ENCODE results near the gene CCL19.

The CCL19 gene

DNA sequence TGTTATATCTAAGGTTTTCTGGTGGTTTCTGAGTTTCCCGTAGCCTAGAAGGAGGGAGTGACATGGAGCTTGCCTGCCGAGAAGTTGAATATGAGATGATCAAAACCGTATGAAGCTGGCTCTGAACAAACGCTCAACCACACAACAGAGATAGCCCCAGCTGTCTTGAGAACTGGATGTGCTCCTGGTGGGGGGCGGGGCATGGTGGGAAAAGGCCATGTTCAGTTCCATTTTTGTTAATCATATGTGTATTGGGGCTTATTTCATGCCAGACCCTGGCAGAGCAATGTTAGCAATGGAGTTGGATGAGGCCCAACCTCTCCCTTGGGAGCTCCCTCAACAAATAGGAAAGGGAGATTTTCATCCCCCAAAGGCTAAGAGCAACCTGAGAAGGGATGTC, 4.8 kb downstream of the CCL19 start:
- Mint-ChIP-seq H3K4me3 (no peak overlapping the region), H3K9me3 (no peaks in the 10 kb centered on the region), H3K4me1 (ENCODE audit: low read depth) (no peaks in the 10 kb centered on the region), H3K27ac (no peak overlapping the region), H3K36me3 (ENCODE audit: low read depth) (no peaks in the 10 kb centered on the region), H3K27me3 (ENCODE audit: low read depth) (no peaks in the 10 kb centered on the region)
- no peak for DNase-seq (ENCODE audit: low spot score)

DNA sequence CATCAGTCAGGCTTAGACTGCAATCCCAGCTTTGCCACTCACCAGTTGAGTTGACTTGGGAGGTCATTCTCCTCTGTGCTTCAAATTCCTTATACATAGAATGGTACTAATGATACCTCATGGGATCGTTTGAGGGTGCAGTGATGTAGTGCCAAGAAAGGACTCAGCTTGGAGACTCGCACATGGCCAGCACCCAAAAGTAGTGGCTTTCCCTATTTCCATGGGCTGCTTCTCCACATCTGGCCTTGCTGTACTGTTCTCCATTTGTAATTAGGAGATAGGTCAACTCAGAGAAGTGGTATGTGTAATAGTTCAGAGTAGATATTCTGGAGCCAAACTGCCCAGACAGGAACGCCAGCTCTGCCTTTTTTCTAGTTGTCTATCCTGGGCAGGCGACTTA, 5.5 kb downstream of the CCL19 start:
- no peak for DNase-seq (ENCODE audit: low spot score)
- H3K4me1 Mint-ChIP-seq (ENCODE audit: low read depth): no peaks in the 10 kb centered on the region
- no peaks in the 10 kb centered on the region for H3K27me3 Mint-ChIP-seq (ENCODE audit: low read depth)
- H3K9me3 Mint-ChIP-seq: no peaks in the 10 kb centered on the region
- H3K36me3 Mint-ChIP-seq (ENCODE audit: low read depth): no peaks in the 10 kb centered on the region
- H3K27ac Mint-ChIP-seq: no peak overlapping the region
- H3K4me3 Mint-ChIP-seq: no peak overlapping the region

DNA sequence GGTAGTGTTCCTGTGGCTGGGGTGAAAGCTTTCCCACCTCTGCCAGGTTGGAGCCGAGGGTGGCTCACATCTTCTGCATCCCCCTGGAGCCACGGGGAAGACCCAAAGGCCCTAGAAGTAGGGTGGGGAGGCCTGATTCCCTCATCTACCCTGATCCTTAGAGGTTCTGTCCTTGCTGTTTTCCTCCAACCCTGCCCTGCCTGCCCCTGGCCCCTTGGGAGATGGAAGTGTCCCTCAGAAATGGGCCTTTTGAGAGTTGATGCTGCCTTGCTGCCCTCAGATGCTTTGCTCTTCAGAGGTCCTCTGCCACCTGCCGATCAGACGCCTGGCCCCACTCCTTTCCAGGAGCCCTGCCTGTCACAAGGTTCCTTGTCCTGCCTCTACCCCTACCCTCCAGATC, 6.3 kb downstream of the CCL19 start:
- Mint-ChIP-seq H3K4me1 (ENCODE audit: low read depth) (no peaks in the 10 kb centered on the region), H3K36me3 (ENCODE audit: low read depth) (no peaks in the 10 kb centered on the region), H3K27ac (no peak overlapping the region)

DNA sequence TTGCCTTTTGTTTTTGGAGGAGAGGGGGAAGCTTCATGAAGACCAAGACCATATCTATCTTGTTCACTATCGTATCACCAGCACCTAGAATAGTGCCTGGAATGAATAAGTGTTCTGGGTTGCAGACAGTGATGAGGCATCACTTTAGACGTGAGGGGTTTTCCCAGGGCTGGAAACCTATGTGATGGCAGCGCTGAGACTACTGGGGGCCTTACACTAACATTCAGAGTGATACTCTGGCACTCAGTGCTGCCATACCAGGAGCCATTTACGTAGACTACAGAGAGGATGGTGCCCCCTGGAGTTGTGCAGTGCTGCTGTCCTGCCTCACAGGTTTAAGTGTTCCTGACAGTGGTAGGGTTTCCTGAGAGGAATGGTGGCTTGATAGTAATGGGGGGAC, 6.9 kb downstream of the CCL19 start:
- DNase-seq (ENCODE audit: low spot score): no peak
- Mint-ChIP-seq H3K27ac (no peak overlapping the region), H3K4me3 (no peak overlapping the region), H3K36me3 (ENCODE audit: low read depth) (no peaks in the 10 kb centered on the region), H3K4me1 (ENCODE audit: low read depth) (no peaks in the 10 kb centered on the region), H3K27me3 (ENCODE audit: low read depth) (no peaks in the 10 kb centered on the region), H3K9me3 (no peaks in the 10 kb centered on the region)

More for the DNA sequence above, 6.3 kb downstream of the CCL19 start:
- H3K9me3 Mint-ChIP-seq: no peaks in the 10 kb centered on the region
- no peak for DNase-seq (ENCODE audit: low spot score)
- no peaks in the 10 kb centered on the region for H3K27me3 Mint-ChIP-seq (ENCODE audit: low read depth)
- H3K4me3 Mint-ChIP-seq: no peak overlapping the region

DNA sequence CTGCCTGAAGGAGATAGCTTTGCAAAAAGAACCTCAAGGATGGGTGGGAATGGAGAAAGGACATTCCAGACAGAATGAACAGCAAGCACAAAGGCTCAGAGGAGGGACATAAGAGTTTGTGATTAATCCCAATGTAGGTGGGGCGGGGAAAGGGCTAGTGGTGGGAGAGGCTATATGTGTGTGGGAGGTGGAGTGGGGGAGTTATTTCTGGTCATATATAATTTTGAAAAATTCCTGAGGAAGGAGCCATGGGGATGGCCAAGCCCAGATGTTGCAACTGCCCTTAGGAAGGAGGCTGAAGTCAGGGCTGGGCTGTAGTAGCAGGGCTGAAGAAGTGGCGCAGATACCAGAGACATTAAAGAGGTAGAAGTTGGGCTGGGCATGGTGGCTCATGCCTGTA, 15.2 kb downstream of the CCL19 start:
- Mint-ChIP-seq H3K36me3 (ENCODE audit: low read depth) (no peaks in the 10 kb centered on the region), H3K9me3 (no peaks in the 10 kb centered on the region), H3K27me3 (ENCODE audit: low read depth) (no peaks in the 10 kb centered on the region), H3K4me1 (ENCODE audit: low read depth) (no peaks in the 10 kb centered on the region), H3K4me3 (no peak overlapping the region), H3K27ac (no peak overlapping the region)
- DNase-seq (ENCODE audit: low spot score): no peak

DNA sequence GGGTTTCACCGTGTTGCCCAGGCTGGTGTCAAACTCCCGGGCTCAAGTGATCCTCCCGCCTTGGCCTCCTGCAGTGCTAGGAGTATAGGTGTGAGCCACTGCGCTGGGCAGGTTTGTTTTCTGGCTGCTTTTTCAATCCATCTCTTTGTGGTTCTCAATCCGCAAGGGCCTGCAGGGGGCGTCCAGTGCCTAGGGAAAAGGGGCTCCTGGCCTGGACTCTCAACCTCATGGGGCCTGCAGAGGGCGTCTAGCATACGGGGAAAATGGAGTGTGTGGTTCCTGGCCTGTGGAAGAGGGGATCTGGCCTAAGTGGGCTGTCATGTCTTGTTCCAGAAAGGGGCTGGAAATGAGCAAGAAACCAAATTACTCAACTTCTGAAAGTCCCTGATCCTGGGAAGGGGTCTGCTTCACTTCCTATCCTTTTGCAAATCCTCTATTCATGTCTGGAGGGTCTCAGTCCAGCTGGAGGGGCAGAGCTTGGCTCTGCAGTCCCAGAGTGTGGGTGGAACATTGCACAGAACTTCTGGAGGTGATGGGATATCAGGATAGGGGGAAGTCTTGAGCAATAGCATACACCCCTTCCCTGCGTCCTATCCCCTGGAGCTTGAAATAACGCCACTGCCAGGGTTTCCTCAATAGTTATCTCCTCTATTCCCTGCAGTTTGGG, 15.9 kb downstream of the CCL19 start:
- no peaks in the 10 kb centered on the region for H3K27me3 Mint-ChIP-seq (ENCODE audit: low read depth)
- H3K27ac Mint-ChIP-seq: no peak overlapping the region
- peak; percentile 24 for DNase-seq (ENCODE audit: low spot score)
- no peaks in the 10 kb centered on the region for H3K4me1 Mint-ChIP-seq (ENCODE audit: low read depth)
- H3K9me3 Mint-ChIP-seq: no peaks in the 10 kb centered on the region
- no peak overlapping the region for H3K4me3 Mint-ChIP-seq
- peaks cover 3% of the 10 kb centered on the region for H3K36me3 Mint-ChIP-seq (ENCODE audit: low read depth)

DNA sequence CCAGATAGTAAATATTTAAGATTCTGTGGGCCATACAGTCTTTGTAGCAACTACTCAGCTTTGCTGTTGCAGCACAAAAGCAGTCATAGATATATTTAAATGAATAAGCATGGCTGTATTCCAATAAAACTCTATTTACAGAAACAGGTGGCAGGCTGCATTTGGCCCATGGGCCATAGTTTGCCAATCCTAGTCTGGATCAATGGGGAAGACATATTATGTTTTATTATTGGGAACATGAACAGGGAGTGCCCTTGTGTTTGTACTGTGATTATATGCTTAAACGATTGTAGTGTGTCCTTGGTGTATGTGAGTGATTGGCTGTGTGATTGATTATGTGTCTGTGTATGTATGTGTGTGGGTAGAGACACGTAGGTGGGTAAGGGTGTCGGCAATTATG, 16.6 kb downstream of the CCL19 start:
- DNase-seq (ENCODE audit: low spot score): no peak
- Mint-ChIP-seq H3K27me3 (ENCODE audit: low read depth) (no peaks in the 10 kb centered on the region), H3K27ac (no peak overlapping the region), H3K36me3 (ENCODE audit: low read depth) (peaks cover 6% of the 10 kb centered on the region), H3K4me3 (no peak overlapping the region), H3K9me3 (peaks cover under 1% of the 10 kb centered on the region), H3K4me1 (ENCODE audit: low read depth) (no peaks in the 10 kb centered on the region)

DNA sequence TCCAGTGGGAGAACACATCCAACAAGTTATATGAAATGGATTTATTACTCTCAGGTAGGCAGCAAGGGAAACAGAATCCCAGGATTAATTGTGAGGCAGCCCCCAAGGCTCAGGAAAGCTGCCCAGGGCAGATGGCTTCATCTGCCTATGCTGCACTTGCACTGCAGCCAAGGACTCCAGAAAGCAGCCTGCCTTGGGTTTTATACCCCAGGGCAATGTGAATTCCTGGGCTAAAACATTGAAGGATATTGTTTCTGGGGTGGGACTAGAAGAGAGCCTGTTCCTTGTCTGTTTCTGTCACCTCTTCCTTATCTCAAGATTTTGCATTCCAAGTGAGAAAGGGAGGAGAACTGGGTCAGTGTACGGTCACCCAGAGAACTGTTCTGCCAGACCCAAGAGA, 19.8 kb downstream of the CCL19 start:
- Mint-ChIP-seq H3K9me3 (peaks cover 5% of the 10 kb centered on the region), H3K27me3 (ENCODE audit: low read depth) (no peaks in the 10 kb centered on the region)

DNA sequence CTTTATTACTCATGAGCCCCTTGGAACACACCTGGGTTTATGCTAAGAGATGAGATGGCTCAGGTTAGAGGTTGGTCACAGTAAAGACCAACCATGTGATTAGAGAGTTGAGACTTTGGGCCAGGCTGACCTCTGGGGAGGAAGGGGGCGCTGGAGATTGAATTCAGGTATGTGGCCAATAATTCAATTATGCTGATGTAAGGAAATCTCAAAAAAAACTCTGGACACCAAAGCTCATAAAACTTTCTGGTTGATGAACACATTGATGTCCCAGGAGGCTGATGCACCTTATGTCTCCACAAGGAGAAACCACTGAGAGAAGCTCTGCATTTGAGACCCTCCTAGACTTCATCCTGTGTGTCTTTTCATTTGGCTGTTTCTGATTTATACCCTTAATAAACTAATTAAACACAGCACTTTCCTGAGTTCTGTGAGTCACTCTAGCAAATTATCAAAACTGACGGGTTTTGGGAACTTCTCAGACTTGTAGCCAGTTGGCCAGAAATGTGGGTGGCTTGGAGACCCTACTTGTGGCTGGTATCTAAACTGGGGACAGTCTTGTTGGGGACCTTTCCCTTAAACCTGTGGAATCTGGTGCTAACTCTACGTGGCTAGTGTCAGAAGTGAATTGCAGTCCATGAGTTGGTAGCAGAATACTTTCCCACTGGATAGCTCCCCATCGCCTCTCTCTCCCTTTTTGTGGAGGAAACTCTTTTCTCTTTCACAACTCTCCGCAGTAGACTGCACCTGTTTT, 21.1 kb downstream of the CCL19 start:
- no peak for DNase-seq (ENCODE audit: low spot score)
- H3K27ac Mint-ChIP-seq: no peak overlapping the region
- peaks cover 9% of the 10 kb centered on the region for H3K4me1 Mint-ChIP-seq (ENCODE audit: low read depth)
- H3K36me3 Mint-ChIP-seq (ENCODE audit: low read depth): peaks cover 24% of the 10 kb centered on the region
- H3K9me3 Mint-ChIP-seq: peaks cover 5% of the 10 kb centered on the region
- no peak overlapping the region for H3K4me3 Mint-ChIP-seq
- H3K27me3 Mint-ChIP-seq (ENCODE audit: low read depth): no peaks in the 10 kb centered on the region

More for the DNA sequence above, 19.8 kb downstream of the CCL19 start:
- peaks cover 22% of the 10 kb centered on the region for H3K36me3 Mint-ChIP-seq (ENCODE audit: low read depth)
- H3K27ac Mint-ChIP-seq: no peak overlapping the region
- DNase-seq (ENCODE audit: low spot score): no peak
- H3K4me1 Mint-ChIP-seq (ENCODE audit: low read depth): peaks cover 3% of the 10 kb centered on the region
- H3K4me3 Mint-ChIP-seq: no peak overlapping the region

DNA sequence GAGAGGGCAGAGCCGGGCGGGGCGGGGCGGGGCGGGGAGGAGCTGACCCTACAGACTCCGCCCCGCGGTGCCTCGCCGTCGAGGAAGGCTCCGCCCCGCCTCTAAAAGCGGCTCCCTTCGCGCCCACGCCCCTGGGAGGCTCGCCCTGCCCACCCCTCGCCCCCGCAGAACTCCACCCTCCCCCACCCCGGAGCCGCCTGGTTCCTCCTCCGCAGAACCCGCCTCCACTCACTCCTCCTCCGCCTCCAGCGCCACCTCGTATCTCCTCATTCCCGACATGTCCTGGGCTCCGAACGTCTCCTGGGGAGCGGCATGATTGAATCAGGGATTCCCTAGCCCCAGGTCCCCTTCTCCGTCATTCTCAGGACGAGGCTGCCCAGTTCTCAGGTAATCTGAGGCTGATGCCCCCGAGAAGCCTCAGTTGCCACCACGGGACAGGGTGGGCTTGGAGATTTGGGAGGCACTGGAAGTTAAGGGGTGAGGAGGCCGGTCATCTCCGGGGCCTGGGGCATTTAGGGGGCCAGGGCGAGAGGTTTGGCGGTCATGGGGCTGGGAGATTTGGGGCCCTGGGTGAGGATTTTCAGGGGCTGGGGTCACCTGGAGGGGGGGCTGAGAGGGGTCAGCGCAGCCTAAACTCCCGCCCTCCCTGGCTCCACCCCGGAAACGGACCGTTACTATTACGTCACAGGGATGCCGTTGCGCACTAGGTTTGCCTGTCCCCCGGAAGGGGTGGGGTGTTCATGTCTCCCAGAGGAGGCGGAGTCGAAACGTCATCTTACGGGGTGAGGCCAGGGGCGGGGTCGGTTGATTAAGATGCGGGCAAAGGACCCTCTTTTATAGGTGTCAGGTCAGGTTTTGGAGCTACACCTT, 25.5 kb downstream of the CCL19 start:
- H3K4me3 Mint-ChIP-seq: peak overlapping the region; percentile 87
- peaks cover 42% of the 10 kb centered on the region for H3K4me1 Mint-ChIP-seq (ENCODE audit: low read depth)
- H3K27ac Mint-ChIP-seq: peak overlapping the region; percentile 93
- DNase-seq (ENCODE audit: low spot score): peak; percentile 84
- H3K36me3 Mint-ChIP-seq (ENCODE audit: low read depth): peaks cover 43% of the 10 kb centered on the region
- peaks cover 5% of the 10 kb centered on the region for H3K9me3 Mint-ChIP-seq
- H3K27me3 Mint-ChIP-seq (ENCODE audit: low read depth): no peaks in the 10 kb centered on the region

DNA sequence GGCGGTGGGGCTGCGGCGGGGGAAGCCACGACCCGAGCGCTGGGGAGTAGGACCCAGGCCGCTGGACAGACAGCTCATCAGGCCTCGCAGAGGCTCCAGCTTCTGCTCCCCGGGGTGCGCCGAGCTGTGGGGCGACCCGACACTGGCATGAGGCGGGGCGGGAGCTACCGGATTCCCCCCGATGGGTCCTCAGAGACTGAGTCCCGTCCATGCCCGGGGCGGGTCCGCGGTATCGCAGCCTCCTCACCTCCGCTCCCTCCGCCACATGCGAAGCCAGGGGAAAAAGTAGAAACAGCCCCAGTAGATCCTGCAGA, 26.1 kb downstream of the CCL19 start:
- Mint-ChIP-seq H3K4me3 (peak overlapping the region; percentile 87), H3K36me3 (ENCODE audit: low read depth) (peaks cover 43% of the 10 kb centered on the region), H3K4me1 (ENCODE audit: low read depth) (peaks cover 42% of the 10 kb centered on the region), H3K27ac (peak overlapping the region; percentile 93), H3K27me3 (ENCODE audit: low read depth) (no peaks in the 10 kb centered on the region), H3K9me3 (peaks cover 5% of the 10 kb centered on the region)
- DNase-seq (ENCODE audit: low spot score): no peak

DNA sequence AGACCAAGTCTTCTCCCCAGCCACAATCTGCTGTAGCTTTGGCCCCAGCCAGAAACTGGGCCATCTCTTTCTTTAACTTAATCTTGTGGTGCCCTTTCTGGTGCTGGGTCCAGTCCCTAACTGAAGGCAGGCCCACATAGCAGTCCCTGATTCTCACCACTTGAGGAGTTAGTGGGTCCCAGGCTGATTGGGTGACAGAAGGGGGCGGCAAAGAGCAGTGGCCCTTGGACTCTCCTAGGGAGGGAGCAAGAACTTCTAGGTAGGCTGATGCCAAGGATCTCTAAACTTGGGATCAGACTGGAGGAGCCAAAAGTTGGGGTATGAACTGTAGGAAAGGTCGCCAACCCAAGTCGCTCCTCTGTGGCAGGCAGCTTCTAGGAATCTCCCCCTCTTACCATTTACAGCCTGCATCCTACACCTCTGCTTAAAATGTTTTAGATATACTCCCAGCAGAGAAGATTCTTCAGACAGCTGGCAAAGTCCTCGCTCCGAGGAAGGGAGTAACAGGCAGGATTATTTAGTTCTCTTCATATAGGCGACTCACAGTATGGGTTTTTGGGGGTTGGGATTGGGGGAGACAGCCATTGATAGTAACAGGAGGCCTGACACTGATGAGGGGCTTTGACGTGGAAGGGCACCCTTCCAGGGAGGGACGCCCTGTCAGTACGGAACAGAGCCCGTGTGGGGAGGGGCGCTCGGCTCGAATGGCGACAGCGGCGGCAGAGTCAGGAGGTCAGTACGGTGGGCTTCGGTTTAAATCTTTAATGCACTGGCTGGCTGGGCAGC, 26.6 kb downstream of the CCL19 start:
- peak; percentile 64 for DNase-seq (ENCODE audit: low spot score)
- H3K4me1 Mint-ChIP-seq (ENCODE audit: low read depth): peaks cover 42% of the 10 kb centered on the region
- H3K27ac Mint-ChIP-seq: peak overlapping the region; percentile 85
- peaks cover 40% of the 10 kb centered on the region for H3K36me3 Mint-ChIP-seq (ENCODE audit: low read depth)
- peak overlapping the region; percentile 87 for H3K4me3 Mint-ChIP-seq
- H3K27me3 Mint-ChIP-seq (ENCODE audit: low read depth): no peaks in the 10 kb centered on the region
- peaks cover 5% of the 10 kb centered on the region for H3K9me3 Mint-ChIP-seq

DNA sequence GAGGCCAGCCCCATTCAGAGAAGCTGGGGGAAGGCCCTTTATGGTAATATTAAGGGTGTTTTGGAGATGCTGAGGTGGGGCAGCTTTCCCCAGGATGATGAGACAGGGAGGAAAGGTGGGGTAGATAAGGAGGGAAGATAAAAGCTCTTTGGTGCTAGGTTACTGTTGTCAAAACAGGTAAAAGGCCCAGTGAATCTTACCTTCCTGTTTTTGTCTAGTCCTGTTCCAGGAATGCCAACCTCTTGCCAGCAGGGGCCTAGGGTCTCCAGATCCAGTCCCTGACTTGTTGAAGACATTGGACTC, 27.8 kb downstream of the CCL19 start:
- H3K9me3 Mint-ChIP-seq: no peaks in the 10 kb centered on the region
- H3K27ac Mint-ChIP-seq: peak overlapping the region; percentile 85
- H3K27me3 Mint-ChIP-seq (ENCODE audit: low read depth): no peaks in the 10 kb centered on the region
- peaks cover 42% of the 10 kb centered on the region for H3K4me1 Mint-ChIP-seq (ENCODE audit: low read depth)
- peaks cover 31% of the 10 kb centered on the region for H3K36me3 Mint-ChIP-seq (ENCODE audit: low read depth)
- no peak for DNase-seq (ENCODE audit: low spot score)
- H3K4me3 Mint-ChIP-seq: peak overlapping the region; percentile 68

All from T-helper 2 cell treated with Interferon-gamma antibody and Interleukin-4, amounts not matched to agents 5 μg/mL and 100 μg/mL, for 36 hours (primary cell).